Neural progenitor cell (in vitro differentiated cells): ENCODE results near the gene DUSP11.

Source experiments
- CTCF ChIP-seq: fragments of 200-600 bp; sonication (generic); IDR thresholded peaks from 2 replicates; pipeline ENCODE4 v1.5.1; 2017; ENCODE audit warnings: antibody characterized with exemption, mild to moderate bottlenecking
- EZH2phosphoT487 ChIP-seq: fragments of 200-600 bp; sonication (generic); IDR thresholded peaks from 2 replicates; pipeline ENCODE4 v1.6.1; 2017; ENCODE audit warnings: antibody characterized with exemption

GRCh38 chr2:73728711-73729110, 51.2 kb downstream of the DUSP11 start:
- TF ChIP-seq CTCF: no peak
- TF ChIP-seq EZH2phosphoT487: no peak
